ENCODE measurements around the gene PPP3R1.

Gene PPP3R1

GRCh38 chr2:68237404-68237803 is 14.9 kb downstream of the PPP3R1 start:
- no peak for DNase-seq (ENCODE audit: low read depth)
- no peak overlapping the region for H3K4me3 ChIP-seq (ENCODE audit: low read length)
- TF ChIP-seq CTCF (IDR thresholded peaks at IDR 0.05; ENCODE audit: insufficient read depth, low read depth, low read length, missing control alignments): no peak

GRCh38 chr2:68236876-68237275 is 15.5 kb downstream of the PPP3R1 start:
- no peak overlapping the region for H3K4me3 ChIP-seq (ENCODE audit: low read length)
- no peak for TF ChIP-seq CTCF (IDR thresholded peaks at IDR 0.05; ENCODE audit: insufficient read depth, low read depth, low read length, missing control alignments)
- DNase-seq (ENCODE audit: low read depth): no peak

- no peak for DNase-seq (ENCODE audit: low read depth)
- no peak overlapping the region for H3K4me3 ChIP-seq (ENCODE audit: low read length)
- no peak for TF ChIP-seq CTCF (IDR thresholded peaks at IDR 0.05; ENCODE audit: insufficient read depth, low read depth, low read length, missing control alignments)
These were observed 16.1 kb downstream of the PPP3R1 start for GRCh38 chr2:68236103-68236734.

- no peak overlapping the region for H3K4me3 ChIP-seq (ENCODE audit: low read length)
- no peak for TF ChIP-seq CTCF (IDR thresholded peaks at IDR 0.05; ENCODE audit: insufficient read depth, low read depth, low read length, missing control alignments)
- DNase-seq (ENCODE audit: low read depth): no peak
These were observed 17.2 kb downstream of the PPP3R1 start for GRCh38 chr2:68235090-68235489.

- DNase-seq (ENCODE audit: low read depth): no peak
- no peak for TF ChIP-seq CTCF (IDR thresholded peaks at IDR 0.05; ENCODE audit: insufficient read depth, low read depth, low read length, missing control alignments)
- no peak overlapping the region for H3K4me3 ChIP-seq (ENCODE audit: low read length)
These were observed 17.9 kb downstream of the PPP3R1 start for GRCh38 chr2:68234405-68234804.

GRCh38 chr2:68231061-68231372 is 21.3 kb downstream of the PPP3R1 start:
- H3K4me3 ChIP-seq (ENCODE audit: low read length): no peak overlapping the region
- TF ChIP-seq CTCF (IDR thresholded peaks at IDR 0.05; ENCODE audit: insufficient read depth, low read depth, low read length, missing control alignments): no peak
- no peak for DNase-seq (ENCODE audit: low read depth)

All from epithelial cell of esophagus (primary cell).